Skeletal muscle satellite cell (primary cell): ENCODE measurements around the gene RFT1.

Source experiments
- H3K27me3 ChIP-seq: 2 replicates; pipeline ENCODE4 v1.7.0; 2013; ENCODE audit warnings: low read length; ENCODE audit not compliant: control insufficient read depth, insufficient read depth
- H3K36me3 ChIP-seq: 2 replicates; pipeline ENCODE4 v1.7.0; 2013; ENCODE audit warnings: mild to moderate bottlenecking, control low read depth, low read length; ENCODE audit not compliant: insufficient read depth
- H3K4me1 ChIP-seq: 2 replicates; pipeline ENCODE4 v1.7.0; 2013; ENCODE audit warnings: low read length; ENCODE audit not compliant: control insufficient read depth, insufficient read depth
- H3K4me2 ChIP-seq: 2 replicates; pipeline ENCODE4 v1.7.0; 2013; ENCODE audit warnings: mild to moderate bottlenecking, low read length
- H3K4me3 ChIP-seq: 2 replicates; pipeline ENCODE4 v1.7.0; 2013; ENCODE audit warnings: low read length
- H3K9ac ChIP-seq: 2 replicates; pipeline ENCODE4 v1.7.0; 2013; ENCODE audit warnings: mild to moderate bottlenecking, low read depth, low read length, moderate library complexity
- H3K9me3 ChIP-seq: replicated peaks from 2 replicates; pipeline ENCODE4 v1.7.0; 2013; ENCODE audit warnings: mild to moderate bottlenecking, control low read depth, low read length

Gene RFT1

DNA sequence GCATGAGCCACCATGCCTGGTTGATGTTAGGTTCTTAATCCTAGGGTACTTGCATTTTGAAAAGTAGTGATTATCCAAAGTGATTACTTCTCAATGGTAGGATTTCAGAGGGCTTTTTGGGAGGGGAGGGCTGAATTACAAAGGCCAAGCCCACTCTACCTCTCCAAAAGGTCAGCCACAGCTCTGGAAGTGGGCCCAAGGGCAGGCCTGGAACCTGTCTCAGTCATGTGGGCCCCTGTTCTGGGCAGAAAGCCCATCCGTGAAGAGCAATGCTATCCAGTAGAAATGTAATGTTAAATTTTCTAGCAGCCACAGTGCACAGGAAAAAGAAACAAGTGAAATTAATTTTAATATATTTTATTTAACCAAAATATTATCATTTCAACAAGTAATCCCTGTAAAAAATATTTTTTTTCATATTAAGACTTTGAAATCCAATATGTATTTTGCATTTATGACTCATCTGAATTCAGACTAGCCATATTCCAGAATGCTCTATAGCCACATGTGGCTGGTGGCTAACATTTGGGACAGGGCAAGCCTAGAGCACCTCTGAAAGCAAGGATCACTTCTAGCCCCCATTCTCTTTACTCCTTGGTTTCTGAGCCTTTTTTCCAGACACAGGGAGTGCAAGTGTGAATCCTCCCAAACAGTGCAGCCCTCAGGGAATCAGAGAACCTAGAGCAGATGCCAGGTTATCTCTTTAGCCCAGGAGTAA lies 16.8 kb downstream of the RFT1 start:
- Histone ChIP-seq H3K4me1 (peaks cover 25% of the 10 kb centered on the region), H3K27me3 (no peaks in the 10 kb centered on the region), H3K36me3 (peaks cover 36% of the 10 kb centered on the region), H3K9ac (peak overlapping the region; percentile 5), H3K9me3 (no peaks in the 10 kb centered on the region), H3K4me2 (no peak overlapping the region), H3K4me3 (no peak overlapping the region)

DNA sequence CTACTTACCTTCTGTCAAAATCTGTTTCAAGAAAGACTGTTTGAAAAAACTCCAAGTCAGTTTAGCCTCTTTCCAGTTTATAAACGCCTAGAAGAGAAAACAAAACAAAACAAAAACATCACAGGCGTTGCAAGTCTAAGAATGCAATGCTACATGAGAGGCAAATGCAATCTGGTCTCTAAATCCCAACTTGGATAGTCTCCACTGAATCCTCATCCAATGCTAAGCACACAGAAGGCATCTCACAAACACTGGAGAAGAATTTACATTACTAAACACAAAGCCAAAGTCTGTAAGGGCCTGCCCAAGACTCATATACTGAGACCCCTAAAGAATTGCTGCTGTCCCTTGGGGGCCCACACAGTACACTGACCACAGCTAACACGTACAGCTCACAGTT lies 18.4 kb downstream of the RFT1 start:
- Histone ChIP-seq H3K9ac (no peak overlapping the region), H3K4me1 (peaks cover 25% of the 10 kb centered on the region), H3K36me3 (peaks cover 24% of the 10 kb centered on the region), H3K27me3 (no peaks in the 10 kb centered on the region), H3K4me2 (no peak overlapping the region), H3K4me3 (no peak overlapping the region), H3K9me3 (no peaks in the 10 kb centered on the region)

DNA sequence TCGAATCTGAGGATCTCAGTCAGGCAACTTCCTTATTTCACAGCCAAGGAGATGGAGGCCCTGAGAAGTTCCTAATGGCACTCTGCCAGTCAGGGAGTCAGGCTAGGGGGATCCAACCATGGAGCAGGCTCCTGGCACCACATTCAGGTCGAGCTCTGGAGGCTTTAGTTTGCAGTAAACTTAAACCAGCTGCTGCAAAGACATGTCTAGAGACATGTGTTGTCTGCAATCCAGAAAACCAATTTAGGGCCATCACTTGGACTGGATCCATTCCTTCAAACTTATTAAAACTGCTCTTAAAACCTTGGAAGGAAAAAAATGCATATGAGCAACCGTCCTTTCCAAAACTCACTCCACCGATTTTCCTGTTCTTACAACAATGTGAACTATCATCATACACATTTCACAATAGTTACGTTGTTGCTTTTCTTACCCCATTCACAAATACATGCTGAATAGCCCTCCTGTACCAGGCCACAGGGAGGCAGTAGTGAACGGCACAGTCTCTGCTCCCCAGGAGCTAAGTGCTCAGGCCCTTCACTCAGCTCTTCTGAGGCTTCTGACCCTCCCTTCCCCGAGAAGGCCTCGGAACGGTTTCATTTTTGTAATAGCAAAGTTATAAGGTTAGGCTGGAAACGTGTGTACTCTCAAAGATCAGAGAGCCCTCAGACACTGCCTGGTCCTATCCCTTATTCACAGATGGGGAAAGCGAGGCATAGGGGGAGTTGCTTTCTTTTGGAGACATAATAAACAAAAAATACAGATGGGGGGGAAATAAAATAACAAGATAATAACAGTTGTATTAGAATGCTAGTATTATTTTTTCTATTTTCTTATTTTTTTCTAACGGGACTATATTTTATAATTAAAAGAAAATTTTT lies 20.1 kb downstream of the RFT1 start:
- Histone ChIP-seq H3K9ac (no peak overlapping the region), H3K4me2 (no peak overlapping the region), H3K4me3 (no peak overlapping the region), H3K36me3 (peaks cover 25% of the 10 kb centered on the region), H3K4me1 (peaks cover 25% of the 10 kb centered on the region), H3K9me3 (no peaks in the 10 kb centered on the region), H3K27me3 (no peaks in the 10 kb centered on the region)

DNA sequence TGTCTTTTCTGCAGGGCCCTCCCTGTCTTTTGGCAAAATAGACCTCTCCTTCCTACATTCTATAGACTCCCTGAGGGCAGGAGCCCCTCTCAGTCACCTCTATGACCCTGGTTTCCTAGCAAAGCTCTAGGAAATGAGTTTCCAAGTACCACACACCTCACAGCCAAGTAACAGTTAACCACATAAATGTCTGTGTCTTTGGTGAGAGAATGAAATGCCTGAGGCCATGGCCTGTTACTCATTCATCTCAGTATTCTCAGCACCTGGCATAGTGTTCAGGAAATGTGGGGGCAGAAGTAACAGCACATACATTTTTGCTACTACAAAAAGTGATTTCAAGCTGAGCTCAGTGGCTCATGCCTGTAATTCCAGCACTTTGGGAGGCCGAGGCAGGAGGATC lies 21.0 kb downstream of the RFT1 start:
- Histone ChIP-seq H3K9me3 (no peaks in the 10 kb centered on the region), H3K4me2 (no peak overlapping the region), H3K9ac (no peak overlapping the region), H3K36me3 (peaks cover 31% of the 10 kb centered on the region), H3K4me1 (peaks cover 16% of the 10 kb centered on the region), H3K4me3 (no peak overlapping the region), H3K27me3 (no peaks in the 10 kb centered on the region)

DNA sequence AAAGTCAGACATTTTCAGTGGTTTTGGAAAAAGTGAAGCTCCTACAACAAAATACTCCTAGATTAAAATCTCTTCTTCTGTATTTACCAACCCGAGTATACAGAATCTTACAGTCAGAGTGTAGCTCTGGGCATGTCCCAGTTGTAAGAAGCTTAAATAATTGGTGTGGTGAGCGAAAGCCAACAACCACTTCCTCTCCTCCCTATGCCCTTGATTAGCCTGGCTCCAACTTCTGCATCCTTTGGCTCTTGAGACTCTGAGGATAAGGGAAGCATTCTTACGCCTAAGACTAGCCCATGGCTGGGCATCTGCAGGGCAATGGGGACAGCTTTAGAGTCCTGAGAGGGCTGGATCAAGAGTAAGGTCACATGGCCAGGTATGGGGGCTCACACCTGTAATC lies 25.5 kb downstream of the RFT1 start:
- Histone ChIP-seq H3K27me3 (no peaks in the 10 kb centered on the region), H3K4me3 (no peak overlapping the region), H3K36me3 (peaks cover 45% of the 10 kb centered on the region), H3K4me2 (no peak overlapping the region), H3K4me1 (peaks cover 9% of the 10 kb centered on the region), H3K9ac (no peak overlapping the region), H3K9me3 (no peaks in the 10 kb centered on the region)

DNA sequence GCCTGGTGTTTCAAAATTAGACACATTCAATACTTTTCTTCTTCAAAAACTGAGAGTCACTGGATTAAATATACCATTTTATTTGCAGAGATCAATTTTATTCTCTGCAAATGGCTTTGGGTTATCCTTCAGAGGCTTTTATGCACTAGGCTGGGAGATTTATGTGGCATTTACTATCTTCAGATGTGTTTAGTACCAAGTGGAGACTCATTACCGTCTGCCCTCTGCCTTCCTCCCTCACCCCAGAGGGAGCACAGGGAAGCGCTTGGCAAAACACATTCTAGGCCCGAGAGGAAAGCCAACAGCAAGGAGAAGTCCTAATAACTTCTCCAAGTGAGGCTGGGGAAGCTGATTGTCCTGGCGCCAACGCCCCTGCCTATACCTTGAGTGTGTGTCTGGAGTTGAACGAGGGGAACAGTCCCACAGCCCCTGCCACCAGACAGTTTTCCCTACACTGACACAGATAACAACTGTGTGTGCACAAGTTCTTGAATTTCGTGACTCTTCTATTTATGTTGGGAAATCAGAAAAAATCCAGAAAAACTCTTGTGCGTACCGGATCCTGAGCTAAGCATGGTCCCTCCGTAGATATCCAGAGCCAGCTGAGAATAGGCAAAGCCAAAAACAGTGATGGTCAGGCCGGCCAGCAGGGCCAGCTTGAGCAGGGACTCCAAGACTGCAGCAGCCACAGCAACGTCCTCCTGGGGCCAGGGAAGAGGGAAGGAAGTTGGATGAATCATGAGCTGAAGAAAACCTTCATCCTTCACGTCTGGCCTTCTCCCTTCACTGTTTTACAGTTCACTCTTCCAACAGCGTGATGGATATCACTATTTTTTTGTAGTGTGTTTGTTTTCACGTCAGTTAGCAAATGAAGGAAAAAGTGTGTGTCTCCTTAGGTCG lies 26.6 kb downstream of the RFT1 start:
- H3K36me3 ChIP-seq = peaks cover 44% of the 10 kb centered on the region
- no peak overlapping the region for H3K9ac ChIP-seq
- no peak overlapping the region for H3K4me3 ChIP-seq
- H3K27me3 ChIP-seq = no peaks in the 10 kb centered on the region
- no peaks in the 10 kb centered on the region for H3K9me3 ChIP-seq
- no peaks in the 10 kb centered on the region for H3K4me1 ChIP-seq
- no peak overlapping the region for H3K4me2 ChIP-seq

DNA sequence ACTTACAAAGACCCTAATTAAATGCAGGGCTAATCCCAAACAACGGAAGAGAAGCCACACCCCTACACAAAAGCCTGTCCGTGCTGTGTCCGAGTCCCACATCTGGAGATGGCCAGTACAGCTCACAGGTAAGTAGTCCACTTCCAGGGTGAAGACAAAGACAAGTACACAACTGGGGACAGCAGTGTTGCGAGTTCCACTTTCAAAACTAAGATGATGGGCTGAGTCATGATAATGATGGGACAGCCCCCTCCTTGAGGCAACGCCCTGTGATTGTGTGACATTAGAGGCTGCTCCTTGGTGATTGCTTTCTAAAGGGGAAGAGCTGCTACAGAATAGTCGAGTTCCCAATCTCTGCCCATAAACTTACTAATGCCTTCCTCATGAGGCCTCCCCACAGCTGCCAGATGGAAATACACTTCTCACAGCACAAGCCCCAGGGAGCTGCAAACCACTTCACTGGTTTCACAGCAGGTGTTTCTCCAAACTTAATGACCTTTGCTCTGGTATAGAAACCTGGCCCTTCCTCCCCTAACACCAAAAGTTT lies 27.6 kb downstream of the RFT1 start:
- no peaks in the 10 kb centered on the region for H3K9me3 ChIP-seq
- H3K36me3 ChIP-seq = peaks cover 44% of the 10 kb centered on the region
- H3K4me1 ChIP-seq = no peaks in the 10 kb centered on the region
- H3K4me3 ChIP-seq = no peak overlapping the region
- no peak overlapping the region for H3K9ac ChIP-seq
- H3K27me3 ChIP-seq = no peaks in the 10 kb centered on the region
- no peak overlapping the region for H3K4me2 ChIP-seq

DNA sequence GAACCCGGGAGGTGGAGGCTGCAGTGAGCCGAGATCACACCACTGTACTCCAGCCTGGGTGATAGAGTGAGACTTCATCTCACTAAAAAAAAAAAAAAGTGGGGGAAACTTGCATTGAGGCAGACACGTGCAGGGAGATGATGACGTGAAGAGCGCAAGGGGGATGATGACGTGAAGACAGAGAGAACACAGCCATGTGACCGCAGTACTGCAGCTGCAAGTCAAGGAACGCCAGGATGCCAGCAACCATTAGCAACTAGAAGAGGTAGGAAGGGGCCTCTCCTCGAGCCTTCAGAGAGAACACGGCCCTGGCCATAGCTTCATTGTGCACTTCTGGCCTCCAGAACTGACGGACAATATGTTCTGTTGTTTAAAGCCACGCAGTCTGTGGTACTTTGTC lies 28.3 kb downstream of the RFT1 start:
- H3K9me3 ChIP-seq = no peaks in the 10 kb centered on the region
- no peak overlapping the region for H3K4me2 ChIP-seq
- peaks cover 44% of the 10 kb centered on the region for H3K36me3 ChIP-seq
- no peak overlapping the region for H3K4me3 ChIP-seq
- H3K27me3 ChIP-seq = no peaks in the 10 kb centered on the region
- no peak overlapping the region for H3K9ac ChIP-seq
- no peaks in the 10 kb centered on the region for H3K4me1 ChIP-seq

DNA sequence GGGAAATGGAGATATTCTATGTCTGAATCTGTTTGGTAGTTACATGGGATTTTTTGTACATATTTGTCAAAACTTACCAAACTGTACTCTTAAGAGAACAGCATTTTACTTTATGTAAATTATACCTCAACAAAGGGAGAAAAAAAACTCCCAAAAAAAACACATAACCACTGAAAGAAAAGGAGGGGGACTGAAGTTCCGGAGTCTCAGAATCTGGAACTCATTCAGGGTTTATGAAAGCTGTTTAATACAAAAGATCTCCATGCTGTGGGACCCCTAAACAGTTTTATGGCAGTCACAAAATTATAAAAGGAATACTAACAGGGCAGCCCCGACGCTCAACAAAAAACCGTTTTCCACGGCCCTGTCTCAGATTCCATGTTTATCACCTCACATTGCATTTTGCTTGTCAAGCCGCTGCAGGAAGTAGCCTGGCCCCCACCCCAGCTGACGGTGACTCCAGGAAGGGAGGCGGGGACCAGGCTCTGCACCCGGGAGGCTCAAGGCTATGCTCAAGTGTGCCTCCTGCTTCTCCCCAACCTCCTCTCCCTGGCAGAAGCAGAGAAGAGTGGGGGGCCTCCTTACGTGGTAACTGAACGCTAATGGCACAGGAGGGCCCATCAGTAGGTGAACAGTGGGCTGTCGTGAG lies 29.3 kb downstream of the RFT1 start:
- Histone ChIP-seq H3K4me2 (no peak overlapping the region), H3K4me3 (no peak overlapping the region), H3K4me1 (no peaks in the 10 kb centered on the region), H3K9me3 (no peaks in the 10 kb centered on the region), H3K36me3 (peaks cover 41% of the 10 kb centered on the region), H3K9ac (no peak overlapping the region), H3K27me3 (no peaks in the 10 kb centered on the region)

DNA sequence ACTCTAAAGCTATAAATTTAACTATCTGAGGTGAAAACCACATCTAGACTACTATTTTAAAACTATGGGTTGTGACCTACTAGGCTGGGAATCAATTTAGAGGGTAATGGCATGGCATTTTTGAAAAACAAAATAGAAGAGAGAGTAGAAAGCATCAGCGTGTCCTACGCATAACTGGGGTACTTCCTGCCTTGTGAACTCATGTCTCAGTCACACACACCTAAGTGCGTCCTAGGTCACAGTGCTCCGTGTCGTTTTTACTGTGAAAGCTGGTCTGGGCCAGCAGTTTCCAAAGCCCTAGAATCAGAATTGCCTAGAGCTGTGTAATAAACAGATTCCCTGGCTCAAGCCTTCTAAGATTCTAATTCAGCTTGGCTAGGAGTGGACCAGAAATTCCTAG lies 32.3 kb downstream of the RFT1 start:
- no peak overlapping the region for H3K9ac ChIP-seq
- H3K9me3 ChIP-seq = no peaks in the 10 kb centered on the region
- H3K36me3 ChIP-seq = peaks cover 40% of the 10 kb centered on the region
- no peak overlapping the region for H3K4me3 ChIP-seq
- H3K4me1 ChIP-seq = no peaks in the 10 kb centered on the region
- no peak overlapping the region for H3K4me2 ChIP-seq
- no peaks in the 10 kb centered on the region for H3K27me3 ChIP-seq

DNA sequence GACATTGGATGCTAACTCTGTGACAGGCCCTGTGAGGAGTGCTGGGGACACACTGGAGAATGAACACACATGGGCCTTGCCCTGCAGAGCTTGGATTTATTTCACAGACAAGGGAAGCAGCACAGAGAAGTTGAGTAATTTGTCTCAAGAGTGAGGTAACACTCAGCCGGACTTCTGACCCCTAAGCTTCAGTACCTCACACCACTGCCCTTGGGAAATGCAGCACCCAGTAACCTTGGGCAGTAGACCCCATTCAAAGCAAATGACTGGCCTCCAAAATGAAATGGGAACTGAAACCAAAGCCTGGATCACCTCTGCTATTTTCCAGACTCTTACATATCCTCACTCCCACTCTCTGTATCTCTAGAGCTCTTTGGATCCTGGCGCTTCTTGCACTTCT lies 37.3 kb downstream of the RFT1 start:
- no peak overlapping the region for H3K4me3 ChIP-seq
- no peak overlapping the region for H3K4me2 ChIP-seq
- H3K36me3 ChIP-seq = peaks cover 42% of the 10 kb centered on the region
- no peaks in the 10 kb centered on the region for H3K27me3 ChIP-seq
- H3K9me3 ChIP-seq = no peaks in the 10 kb centered on the region
- no peak overlapping the region for H3K9ac ChIP-seq
- H3K4me1 ChIP-seq = no peaks in the 10 kb centered on the region
